ENCODE data around the gene NCAN. TPM values are rescaled to one million over a fixed set of nuclear protein-coding genes. Genes with fewer than 3 reads are reported as not detected.

NCAN gene
- total RNA-seq, 2 donors from 2014 or later, result 0.05 TPM; not detected in 1

DNA sequence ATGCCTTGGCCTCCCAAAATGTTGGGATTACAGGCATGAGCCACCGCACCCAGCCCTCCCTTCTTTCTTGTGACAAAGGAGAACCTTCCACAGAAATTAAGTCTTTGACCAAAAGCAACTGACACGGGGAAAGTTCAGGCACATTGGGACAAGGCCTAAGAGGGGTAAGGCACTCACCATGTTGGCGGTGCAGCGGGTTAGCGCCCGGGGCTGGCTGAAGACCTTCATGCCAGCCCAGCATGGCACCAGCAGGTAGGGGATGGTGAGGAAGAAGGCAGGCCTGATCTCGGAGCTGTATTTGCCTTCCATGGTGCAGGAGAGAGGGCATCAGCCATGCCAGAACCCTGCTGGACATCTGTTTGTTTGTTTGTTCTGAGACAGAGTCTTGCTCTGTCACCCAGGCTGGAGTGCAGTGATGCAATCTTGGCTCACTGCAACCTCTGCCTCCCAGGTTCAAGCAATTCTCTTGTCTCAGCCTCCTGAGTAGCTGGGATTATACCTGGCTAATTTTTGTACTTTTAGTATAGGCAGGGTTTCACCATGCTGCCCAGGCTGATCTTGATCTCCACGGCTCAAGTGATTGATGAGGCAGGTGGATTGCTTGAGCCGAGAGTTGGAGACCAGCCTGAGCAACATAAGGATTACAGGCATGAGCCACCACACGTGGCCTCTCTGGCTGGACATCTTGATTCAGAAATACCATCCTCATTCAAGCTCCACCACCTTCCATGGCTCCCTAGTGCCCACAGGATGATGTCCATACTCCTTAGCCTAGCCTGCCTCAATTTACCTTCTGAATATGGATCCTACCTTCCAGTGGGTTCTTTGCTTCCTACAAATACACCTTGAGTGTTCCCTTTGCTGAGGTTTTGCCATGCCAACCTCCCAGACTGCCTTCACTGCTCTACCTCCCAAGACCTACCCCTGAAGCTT, 57.0 kb downstream of the NCAN start:
- Histone ChIP-seq H3K4me1 (no peaks in the 10 kb centered on the region), H3K27me3 (no peaks in the 10 kb centered on the region), H3K9me3 (no peaks in the 10 kb centered on the region), H3K4me3 (no peak overlapping the region), H3K9ac (ENCODE audit: low read depth in 2 of 2, low read length in 2 of 2) (no peak overlapping the region), H3K36me3 (no peaks in the 10 kb centered on the region), H3K27ac (no peak overlapping the region)
- intact Hi-C loops (cut with DNase I), result no loop called here
- DNase-seq, result no peak
- TF ChIP-seq, protein P1, sequence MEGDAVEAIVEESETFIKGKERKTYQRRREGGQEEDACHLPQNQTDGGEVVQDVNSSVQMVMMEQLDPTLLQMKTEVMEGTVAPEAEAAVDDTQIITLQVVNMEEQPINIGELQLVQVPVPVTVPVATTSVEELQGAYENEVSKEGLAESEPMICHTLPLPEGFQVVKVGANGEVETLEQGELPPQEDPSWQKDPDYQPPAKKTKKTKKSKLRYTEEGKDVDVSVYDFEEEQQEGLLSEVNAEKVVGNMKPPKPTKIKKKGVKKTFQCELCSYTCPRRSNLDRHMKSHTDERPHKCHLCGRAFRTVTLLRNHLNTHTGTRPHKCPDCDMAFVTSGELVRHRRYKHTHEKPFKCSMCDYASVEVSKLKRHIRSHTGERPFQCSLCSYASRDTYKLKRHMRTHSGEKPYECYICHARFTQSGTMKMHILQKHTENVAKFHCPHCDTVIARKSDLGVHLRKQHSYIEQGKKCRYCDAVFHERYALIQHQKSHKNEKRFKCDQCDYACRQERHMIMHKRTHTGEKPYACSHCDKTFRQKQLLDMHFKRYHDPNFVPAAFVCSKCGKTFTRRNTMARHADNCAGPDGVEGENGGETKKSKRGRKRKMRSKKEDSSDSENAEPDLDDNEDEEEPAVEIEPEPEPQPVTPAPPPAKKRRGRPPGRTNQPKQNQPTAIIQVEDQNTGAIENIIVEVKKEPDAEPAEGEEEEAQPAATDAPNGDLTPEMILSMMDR (IDR thresholded peaks at IDR 0.05), result no peak

DNA sequence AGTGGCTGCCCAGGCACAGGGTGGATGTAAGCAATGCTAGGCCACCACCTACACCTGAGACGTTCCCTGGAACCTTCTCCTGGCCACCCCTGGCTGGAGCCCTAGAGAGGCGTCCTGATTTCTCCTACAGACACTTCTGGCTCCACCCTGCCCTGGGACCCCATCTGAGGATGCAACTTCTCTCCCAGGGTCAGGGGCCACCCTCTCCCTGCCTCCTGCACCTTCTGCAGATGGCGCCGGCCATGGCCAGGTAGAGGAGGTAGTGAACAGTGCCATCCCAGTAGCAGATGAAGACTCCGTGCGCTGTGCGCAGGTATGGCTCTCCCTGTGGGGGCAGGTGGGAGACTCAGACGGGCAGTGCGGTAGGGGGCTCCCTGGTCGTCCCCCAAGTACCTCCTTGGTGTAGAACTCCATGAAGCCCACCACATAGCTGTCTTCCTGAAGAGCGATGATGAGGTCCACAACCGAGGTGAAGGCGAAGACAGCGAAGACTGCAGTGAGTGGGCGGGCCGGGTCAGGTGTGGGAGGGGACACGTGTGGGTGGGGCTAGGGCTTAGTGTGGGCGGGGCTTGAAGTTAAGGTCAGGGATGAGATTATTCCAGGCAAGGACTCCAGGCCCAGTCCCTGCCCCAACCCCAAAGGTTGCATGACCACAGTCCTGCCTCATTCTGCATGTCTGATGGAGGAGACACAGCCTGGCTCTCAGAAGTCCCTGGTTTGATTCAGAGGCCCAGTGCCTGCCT, 58.4 kb downstream of the NCAN start:
- no peak for DNase-seq
- intact Hi-C loops (cut with DNase I), result no loop called here
- Histone ChIP-seq H3K27me3 (no peaks in the 10 kb centered on the region), H3K4me1 (no peaks in the 10 kb centered on the region), H3K4me3 (no peak overlapping the region), H3K9me3 (no peaks in the 10 kb centered on the region), H3K36me3 (no peaks in the 10 kb centered on the region), H3K27ac (no peak overlapping the region), H3K9ac (ENCODE audit: low read depth in 2 of 2, low read length in 2 of 2) (no peak overlapping the region)
- TF ChIP-seq, protein P1 (IDR thresholded peaks at IDR 0.05), result no peak

DNA sequence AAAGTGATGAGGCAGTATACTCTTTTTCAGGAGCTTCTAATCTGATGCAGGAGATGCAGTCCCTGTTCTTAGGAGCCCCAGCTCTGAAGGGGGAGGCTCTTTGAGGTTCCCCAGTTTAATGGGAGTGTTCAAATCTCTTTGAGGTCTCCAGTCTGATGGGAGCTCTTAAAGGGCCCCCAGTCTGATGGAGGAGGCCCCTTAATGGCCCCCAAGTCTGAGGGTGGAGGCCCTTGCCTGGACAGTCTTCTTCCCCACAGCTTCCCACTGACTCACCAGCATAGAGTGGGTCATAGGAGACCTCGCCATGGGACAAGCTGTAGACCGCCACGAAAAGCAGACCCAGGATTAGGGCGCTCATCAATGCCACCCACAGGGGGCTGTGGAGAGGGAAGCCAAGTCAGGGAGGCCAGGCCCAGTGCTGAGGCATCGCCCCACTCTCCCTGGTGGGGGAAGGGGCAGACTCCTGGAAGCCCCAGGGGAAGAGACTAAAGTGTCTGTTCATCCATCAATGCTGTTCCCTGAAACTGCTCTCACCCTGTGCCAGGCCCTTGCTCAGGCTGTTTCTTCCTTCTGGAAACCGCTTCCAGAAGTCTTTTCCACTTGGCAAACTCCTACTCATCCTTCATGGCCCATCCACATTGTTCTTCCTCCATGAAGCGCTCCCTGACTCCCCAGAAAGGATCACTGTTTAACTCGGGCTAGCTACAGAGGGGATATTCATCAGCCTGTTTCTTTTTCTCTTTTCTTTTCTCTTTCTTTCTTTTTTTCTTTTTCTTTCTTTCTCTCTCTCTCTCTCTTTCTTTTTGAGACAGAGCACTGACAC, 59.2 kb downstream of the NCAN start:
- intact Hi-C loops (cut with DNase I), result no loop called here
- no peaks in the 10 kb centered on the region for H3K4me1 ChIP-seq
- H3K27me3 ChIP-seq, result no peaks in the 10 kb centered on the region
- no peak for DNase-seq
- no peak overlapping the region for H3K27ac ChIP-seq
- no peaks in the 10 kb centered on the region for H3K36me3 ChIP-seq
- no peak overlapping the region for H3K9ac ChIP-seq (ENCODE audit: low read depth in 2 of 2, low read length in 2 of 2)
- TF ChIP-seq, protein P1 (IDR thresholded peaks at IDR 0.05), result no peak
- H3K4me3 ChIP-seq, result no peak overlapping the region
- H3K9me3 ChIP-seq, result no peaks in the 10 kb centered on the region

DNA sequence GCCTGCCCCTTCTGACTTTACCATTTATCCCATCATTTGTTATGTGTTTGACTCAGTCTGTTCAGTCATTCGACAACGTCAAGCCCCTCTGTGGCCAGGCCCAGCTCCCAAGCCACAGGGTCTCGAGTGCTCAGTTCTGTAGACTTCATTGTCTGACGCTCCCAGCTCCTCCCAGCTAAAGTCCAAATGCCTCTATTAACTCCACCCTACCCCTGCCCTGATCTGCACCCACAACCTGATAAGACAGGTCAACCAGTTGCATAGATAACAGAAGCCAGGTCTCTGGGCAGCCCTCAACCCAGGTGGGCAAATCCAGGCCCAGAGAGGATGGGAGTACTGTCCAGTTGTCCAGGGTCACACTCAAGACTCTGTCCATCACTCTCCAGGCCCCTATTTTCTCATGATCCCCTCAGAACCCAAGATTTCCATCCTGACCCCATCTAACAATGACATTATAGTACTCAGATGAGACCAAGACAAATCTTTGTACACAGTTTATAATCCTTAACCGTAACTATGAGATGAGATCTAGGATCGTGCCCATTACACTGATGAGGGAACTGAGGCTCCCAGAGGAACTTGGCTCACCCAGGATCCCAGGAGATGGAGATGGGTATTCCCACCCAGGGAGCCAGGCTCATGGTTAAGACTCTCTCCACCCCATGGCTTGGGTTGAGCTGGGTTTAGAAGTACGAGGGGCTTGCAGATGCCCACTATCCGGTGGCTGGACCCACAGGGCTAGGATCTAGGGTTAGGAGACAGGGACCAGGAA, 60.3 kb downstream of the NCAN start:
- Histone ChIP-seq H3K27ac (no peak overlapping the region), H3K27me3 (no peaks in the 10 kb centered on the region), H3K9me3 (no peaks in the 10 kb centered on the region), H3K4me1 (no peaks in the 10 kb centered on the region), H3K4me3 (no peak overlapping the region), H3K9ac (ENCODE audit: low read depth in 2 of 2, low read length in 2 of 2) (no peak overlapping the region), H3K36me3 (no peaks in the 10 kb centered on the region)
- DNase-seq, result no peak
- intact Hi-C loops (cut with DNase I), result no loop called here
- TF ChIP-seq, protein P1 (IDR thresholded peaks at IDR 0.05), result no peak
